Measurements from ENCODE around the gene C14orf132. TPM values are rescaled to one million over a fixed set of nuclear protein-coding genes. Genes with fewer than 3 reads are reported as not detected.

Gene C14orf132
- total RNA-seq, 4 donors from 2014 or later = 7.8 to 16.9 (median 15.0) TPM

- Histone ChIP-seq H3K4me1 (peaks cover 0 to 42% (median 0%) of the 10 kb centered on the region in 4 donors), H3K27ac (peak overlapping the region in 3 of 4 donors; percentile 65 to 84 (median 77)), H3K36me3 (no peaks in the 10 kb centered on the region), H3K9me3 (peaks cover 0 to 6% (median 0%) of the 10 kb centered on the region in 4 donors), H3K27me3 (no peaks in the 10 kb centered on the region), H3K4me3 (no peak overlapping the region)
- 68 to 73% methylated on average over 16 of the region's 16 CpGs for WGBS, 2 donors
- TF ChIP-seq CTCF (IDR thresholded peaks at IDR 0.05) (no peak), EP300 (IDR thresholded peaks at IDR 0.05) (no peak)
- DNase-seq (ENCODE audit: low spot score in 2 of 2) = no peak
These were observed 66.1 kb downstream of the C14orf132 start for GRCh38 chr14:96105089-96105925.

DNA sequence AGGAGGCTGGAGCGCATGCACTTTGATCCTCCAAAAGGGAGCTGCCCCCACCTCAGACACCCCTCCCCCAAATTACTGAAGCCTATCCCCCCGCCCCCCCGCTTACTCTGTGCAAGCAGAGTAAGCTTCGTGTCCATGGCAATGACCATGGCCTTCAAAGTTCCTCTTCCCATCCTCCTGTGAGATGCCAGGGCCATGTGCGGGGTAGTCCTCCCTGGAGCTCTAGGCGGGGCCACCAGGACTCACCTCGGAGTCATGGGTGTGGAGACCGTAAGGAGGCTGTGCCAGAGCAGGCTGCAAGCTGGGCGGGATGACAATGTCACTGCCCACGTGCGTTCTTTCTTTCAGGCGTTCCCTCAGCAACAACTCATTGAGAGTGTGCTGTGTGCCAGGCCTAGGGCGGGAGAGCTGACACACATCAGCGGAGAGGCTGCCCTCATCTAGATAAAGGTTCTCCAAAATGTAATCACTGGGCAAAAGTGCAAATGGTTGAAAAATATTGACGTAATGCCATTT, 66.8 kb downstream of the C14orf132 start:
- WGBS, 2 donors = 72 to 76% methylated on average over 15 of the region's 15 CpGs
- Histone ChIP-seq H3K27ac (peak overlapping the region in 3 of 4 donors; percentile 65 to 84 (median 77)), H3K27me3 (no peaks in the 10 kb centered on the region), H3K9me3 (peaks cover 0 to 6% (median 0%) of the 10 kb centered on the region in 4 donors), H3K4me3 (no peak overlapping the region), H3K4me1 (peaks cover 0 to 36% (median 0%) of the 10 kb centered on the region in 4 donors), H3K36me3 (no peaks in the 10 kb centered on the region)
- TF ChIP-seq POLR2A (IDR thresholded peaks at IDR 0.05) = no peak
- TF ChIP-seq EP300 (IDR thresholded peaks at IDR 0.05) = peak in 1 of 2 donors; percentile 51
- DNase-seq (ENCODE audit: low spot score in 2 of 2) = peak in 1 of 2 donors; percentile 48

DNA sequence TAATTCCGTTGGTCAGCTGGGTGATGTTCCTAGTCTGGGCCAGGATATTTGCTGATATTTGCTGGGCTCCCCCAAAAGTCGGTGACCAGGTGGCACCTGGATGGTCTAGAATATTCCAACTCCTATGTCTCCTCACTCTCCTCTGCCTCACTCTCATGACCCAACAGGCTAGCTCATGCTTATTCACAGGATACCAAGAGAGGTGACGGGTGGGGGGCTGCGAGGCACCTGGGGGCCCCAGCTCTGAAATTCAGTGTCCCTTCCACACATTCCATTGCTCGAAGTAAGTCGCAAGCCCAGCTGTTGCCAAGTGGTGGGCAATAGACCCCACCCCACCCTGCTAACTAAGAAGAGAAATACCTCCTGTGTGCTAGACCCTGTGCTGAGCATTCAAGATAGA, 67.7 kb downstream of the C14orf132 start:
- DNase-seq (ENCODE audit: low spot score in 2 of 2) = no peak
- Histone ChIP-seq H3K27ac (peak overlapping the region in 2 of 4 donors; percentile 77 to 84), H3K4me3 (no peak overlapping the region), H3K36me3 (no peaks in the 10 kb centered on the region), H3K4me1 (peaks cover 0 to 28% (median 0%) of the 10 kb centered on the region in 4 donors), H3K9me3 (peaks cover 0 to 6% (median 0%) of the 10 kb centered on the region in 4 donors), H3K27me3 (no peaks in the 10 kb centered on the region)
- no peak for TF ChIP-seq POLR2A (IDR thresholded peaks at IDR 0.05)
- TF ChIP-seq EP300 (IDR thresholded peaks at IDR 0.05) = no peak
- no peak for TF ChIP-seq CTCF (IDR thresholded peaks at IDR 0.05)
- 89 to 92% methylated on average over 6 of the region's 6 CpGs for WGBS, 2 donors

DNA sequence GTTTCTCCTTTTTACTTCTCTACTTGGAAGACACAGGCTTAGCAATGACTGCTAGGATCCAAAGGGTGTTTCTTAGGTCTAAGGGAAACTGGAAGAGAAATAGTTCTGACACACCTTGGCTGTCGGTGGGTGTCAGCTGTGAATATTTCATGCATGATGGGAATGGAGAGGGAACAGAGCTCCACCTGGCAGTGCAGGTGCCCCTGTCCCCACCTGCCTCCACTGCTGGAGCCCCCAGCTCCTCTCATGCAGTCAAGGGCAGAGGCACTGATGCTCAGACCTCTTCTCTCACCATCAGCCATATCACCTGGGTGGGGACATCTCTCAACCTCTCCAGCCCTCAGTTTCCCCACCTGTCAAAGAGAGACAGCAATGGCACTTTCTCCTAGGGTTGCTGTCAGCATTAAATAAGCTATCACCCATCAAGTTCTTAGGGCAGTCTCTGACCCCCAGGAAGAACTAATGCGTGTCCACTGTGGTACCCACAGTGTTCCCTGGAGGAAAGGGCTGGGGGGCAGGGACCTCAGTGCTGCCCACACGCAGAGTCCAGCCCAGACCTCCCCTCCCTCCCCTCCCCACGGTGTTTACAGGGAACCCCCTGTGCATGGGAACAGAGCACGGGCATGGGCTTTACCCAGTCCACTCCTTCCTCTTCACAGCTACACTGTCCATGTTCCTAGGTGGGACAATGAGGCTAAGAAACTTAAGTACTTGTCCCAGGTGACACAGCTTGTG, 69.1 kb downstream of the C14orf132 start:
- TF ChIP-seq POLR2A (IDR thresholded peaks at IDR 0.05) = no peak
- TF ChIP-seq CTCF (IDR thresholded peaks at IDR 0.05) = no peak
- TF ChIP-seq EP300 (IDR thresholded peaks at IDR 0.05) = no peak
- DNase-seq (ENCODE audit: low spot score in 2 of 2) = no peak
- Histone ChIP-seq H3K4me3 (no peak overlapping the region), H3K27ac (no peak overlapping the region), H3K9me3 (peaks cover 0 to 6% (median 0%) of the 10 kb centered on the region in 4 donors), H3K36me3 (no peaks in the 10 kb centered on the region), H3K27me3 (no peaks in the 10 kb centered on the region), H3K4me1 (peaks cover 0 to 23% (median 0%) of the 10 kb centered on the region in 4 donors)
- WGBS, 2 donors = 79 to 85% methylated on average over 5 of the region's 5 CpGs

- Histone ChIP-seq H3K4me1 (peaks cover 0 to 23% (median 0%) of the 10 kb centered on the region in 4 donors), H3K9me3 (no peaks in the 10 kb centered on the region), H3K27me3 (no peaks in the 10 kb centered on the region), H3K4me3 (no peak overlapping the region), H3K36me3 (no peaks in the 10 kb centered on the region), H3K27ac (no peak overlapping the region)
- WGBS, 2 donors = 92 to 95% methylated on average over 10 of the region's 10 CpGs
- no peak for DNase-seq (ENCODE audit: low spot score in 2 of 2)
- TF ChIP-seq EP300 (IDR thresholded peaks at IDR 0.05) = no peak
- TF ChIP-seq POLR2A (IDR thresholded peaks at IDR 0.05) = no peak
- no peak for TF ChIP-seq CTCF (IDR thresholded peaks at IDR 0.05)
These were observed 69.7 kb downstream of the C14orf132 start for GRCh38 chr14:96108911-96109310.
